HepG2 (cell line): ENCODE measurements around the gene SOX4. TPM values are rescaled to one million over a fixed set of nuclear protein-coding genes. Genes with fewer than 3 reads are reported as not detected.

ENCODE experiments used
- AGO1 ChIP-seq: fragments of 200-400 bp; formaldehyde crosslinking; IDR thresholded peaks from 2 replicates; pipeline ENCODE4 v1.6.1; 2017; ENCODE audit warnings: mild to moderate bottlenecking, low read depth, low read length, moderate library complexity; ENCODE audit not compliant: poor library complexity, severe bottlenecking
- ARNTL ChIP-seq: sonication (generic); formaldehyde crosslinking; IDR thresholded peaks from 2 replicates; pipeline ENCODE4 v1.4.0; 2020; ENCODE audit warnings: mild to moderate bottlenecking, missing genetic modification reagents
- CREM ChIP-seq, 2 experiments: sonication (generic) in 1 of 2; formaldehyde crosslinking in 1 of 2; IDR thresholded peaks; 2 replicates each; pipeline versions ENCODE4 v1.4.0 to v1.6.1; 2016 to 2020; ENCODE audit warnings: antibody characterized with exemption in 1 of 2, mild to moderate bottlenecking in 1 of 2, missing genetic modification reagents in 1 of 2
- HMGXB4 ChIP-seq, 2 experiments: sonication (generic) in 1 of 2; formaldehyde crosslinking in 1 of 2; IDR thresholded peaks; 2 replicates each; pipeline versions ENCODE4 v1.4.0 to v1.6.1; 2018 to 2020; ENCODE audit warnings: missing genetic modification reagents in 2 of 2, borderline replicate concordance in 1 of 2, low read depth in 1 of 2, mild to moderate bottlenecking in 1 of 2, missing biosample characterization in 1 of 2
- HOXD1 ChIP-seq: sonication (generic); formaldehyde crosslinking; IDR thresholded peaks from 2 replicates; pipeline ENCODE4 v1.5.0; 2020; ENCODE audit warnings: missing genetic modification reagents
- ISL2 ChIP-seq: sonication (generic); formaldehyde crosslinking; IDR thresholded peaks from 2 replicates; pipeline ENCODE4 v1.5.0; 2020; ENCODE audit warnings: missing genetic modification reagents
- LCORL ChIP-seq, 2 experiments: fragments of 450-650 bp in 1 of 2; sonication (generic) in 1 of 2; formaldehyde crosslinking in 1 of 2; IDR thresholded peaks; 2 replicates each; pipeline versions ENCODE4 v1.5.0 to v1.6.1; 2017 to 2020; ENCODE audit warnings: antibody characterized with exemption in 1 of 2, missing genetic modification reagents in 1 of 2
- MED13 ChIP-seq: sonication (generic); formaldehyde crosslinking; IDR thresholded peaks from 2 replicates; pipeline ENCODE4 v1.5.0; 2020; ENCODE audit warnings: missing genetic modification reagents
- MLX ChIP-seq: IDR thresholded peaks from 2 replicates; pipeline ENCODE4 v1.6.1; 2016
- PHF21A ChIP-seq: sonication (generic); formaldehyde crosslinking; IDR thresholded peaks from 2 replicates; pipeline ENCODE4 v1.5.0; 2020; ENCODE audit warnings: mild to moderate bottlenecking, missing genetic modification reagents
- POGZ ChIP-seq: sonication (generic); formaldehyde crosslinking; IDR thresholded peaks from 2 replicates; pipeline ENCODE4 v1.4.0; 2020; ENCODE audit warnings: mild to moderate bottlenecking, missing genetic modification reagents
- RORA ChIP-seq: sonication (generic); formaldehyde crosslinking; IDR thresholded peaks from 2 replicates; pipeline ENCODE4 v1.5.0; 2020; ENCODE audit warnings: mild to moderate bottlenecking, missing genetic modification reagents, moderate library complexity
- SIN3B ChIP-seq: fragments of 150-350 bp; IDR thresholded peaks from 2 replicates; pipeline ENCODE4 v1.6.1; 2014; ENCODE audit warnings: low read length
- SOX13 ChIP-seq, 3 experiments: fragments of 450-650 bp in 1 of 3; sonication (generic) in 1 of 3; formaldehyde crosslinking in 1 of 3; IDR thresholded peaks in 2 of 3; conservative IDR thresholded peaks in 1 of 3; 2 replicates each; pipeline versions ENCODE4 v1.5.0 to v1.6.1; 2016 to 2020; ENCODE audit warnings: antibody characterized with exemption in 1 of 3, mild to moderate bottlenecking in 1 of 3, missing compliant biosample characterization in 1 of 3, missing genetic modification reagents in 1 of 3, moderate library complexity in 1 of 3
- SRSF4 ChIP-seq: fragments of 200-400 bp; formaldehyde crosslinking; IDR thresholded peaks from one replicate; pipeline ENCODE4 v1.6.1; 2018; ENCODE audit warnings: mild to moderate bottlenecking, low read depth, low read length, moderate library complexity; ENCODE audit not compliant: poor library complexity, severe bottlenecking
- SRY ChIP-seq: sonication (generic); formaldehyde crosslinking; IDR thresholded peaks from 2 replicates; pipeline ENCODE4 v1.8.0; 2022; ENCODE audit warnings: mild to moderate bottlenecking, missing genetic modification reagents
- TARDBP ChIP-seq: sonication (generic); formaldehyde crosslinking; IDR thresholded peaks from 2 replicates; pipeline ENCODE4 v1.8.0; 2022; ENCODE audit warnings: mild to moderate bottlenecking, missing genetic modification reagents
- TBP ChIP-seq: sonication (generic); formaldehyde crosslinking; IDR thresholded peaks from 2 replicates; pipeline ENCODE4 v1.5.0; 2020; ENCODE audit warnings: missing genetic modification reagents
- WIZ ChIP-seq: sonication (generic); formaldehyde crosslinking; IDR thresholded peaks from 2 replicates; pipeline ENCODE4 v1.5.1; 2020; ENCODE audit warnings: mild to moderate bottlenecking, missing genetic modification reagents
- ZC3H13 ChIP-seq: sonication (generic); formaldehyde crosslinking; IDR thresholded peaks from 2 replicates; pipeline ENCODE4 v1.8.1; 2023; ENCODE audit warnings: mild to moderate bottlenecking, missing genetic modification reagents, moderate library complexity
- ZNF230 ChIP-seq: sonication (generic); formaldehyde crosslinking; IDR thresholded peaks from 2 replicates; pipeline ENCODE4 v1.4.0; 2020; ENCODE audit warnings: mild to moderate bottlenecking, missing genetic modification reagents
- ZNF562 ChIP-seq: sonication (generic); formaldehyde crosslinking; IDR thresholded peaks from 2 replicates; pipeline ENCODE4 v1.8.0; 2022; ENCODE audit warnings: missing genetic modification reagents, borderline replicate concordance
- ZNF619 ChIP-seq: sonication (generic); formaldehyde crosslinking; IDR thresholded peaks from 2 replicates; pipeline ENCODE4 v1.4.0; 2020; ENCODE audit warnings: mild to moderate bottlenecking, missing genetic modification reagents
- ZNF720 ChIP-seq: sonication (generic); formaldehyde crosslinking; IDR thresholded peaks from 2 replicates; pipeline ENCODE4 v1.4.0; 2020; ENCODE audit warnings: missing genetic modification reagents
- polyA plus RNA-seq, 8 experiments: library from polyadenylated mRNA; depleted of rRNA in 3 of 8; stranded (reverse) in 7 of 8; unstranded in 1 of 8; fragments of >200 nt; fragmentation: Illumina TruSeq in 4 of 8; extraction: Trizol in 4 of 8; gene quantifications; 2 replicates each; pipeline versions ENCODE4 v1.2.1 to v1.2.3, GENCODE V29; 2011 to 2016; ENCODE audit warnings: low read depth in 4 of 8, missing spikeins in 1 of 8, mixed read lengths in 1 of 8; ENCODE audit not compliant: insufficient read depth in 1 of 8
- total RNA-seq, 5 experiments: library from RNA; depleted of rRNA; stranded (reverse); fragments of >200 nt; fragmentation: Illumina TruSeq; extraction: Trizol; gene quantifications; 2 replicates each; pipeline ENCODE4 v1.2.3, GENCODE V29; 2016; ENCODE audit warnings: low read depth in 1 of 5
- TF ChIP-seq, protein P1 (sequence below): IDR thresholded peaks from 2 replicates; pipeline ENCODE4 v1.6.1; 2016; ENCODE audit warnings: missing genetic modification reagents, missing compliant biosample characterization
- TF ChIP-seq, protein P2 (sequence below): sonication (generic); formaldehyde crosslinking; IDR thresholded peaks from 2 replicates; pipeline ENCODE4 v1.5.0; 2020; ENCODE audit warnings: missing genetic modification reagents

The SOX4 gene
- total and polyA plus RNA-seq, 2 of the 13 experiments (the other 11 are each of a cell fraction or from before 2014, with no cell fraction given) = 2.6 to 3.4 TPM

DNA sequence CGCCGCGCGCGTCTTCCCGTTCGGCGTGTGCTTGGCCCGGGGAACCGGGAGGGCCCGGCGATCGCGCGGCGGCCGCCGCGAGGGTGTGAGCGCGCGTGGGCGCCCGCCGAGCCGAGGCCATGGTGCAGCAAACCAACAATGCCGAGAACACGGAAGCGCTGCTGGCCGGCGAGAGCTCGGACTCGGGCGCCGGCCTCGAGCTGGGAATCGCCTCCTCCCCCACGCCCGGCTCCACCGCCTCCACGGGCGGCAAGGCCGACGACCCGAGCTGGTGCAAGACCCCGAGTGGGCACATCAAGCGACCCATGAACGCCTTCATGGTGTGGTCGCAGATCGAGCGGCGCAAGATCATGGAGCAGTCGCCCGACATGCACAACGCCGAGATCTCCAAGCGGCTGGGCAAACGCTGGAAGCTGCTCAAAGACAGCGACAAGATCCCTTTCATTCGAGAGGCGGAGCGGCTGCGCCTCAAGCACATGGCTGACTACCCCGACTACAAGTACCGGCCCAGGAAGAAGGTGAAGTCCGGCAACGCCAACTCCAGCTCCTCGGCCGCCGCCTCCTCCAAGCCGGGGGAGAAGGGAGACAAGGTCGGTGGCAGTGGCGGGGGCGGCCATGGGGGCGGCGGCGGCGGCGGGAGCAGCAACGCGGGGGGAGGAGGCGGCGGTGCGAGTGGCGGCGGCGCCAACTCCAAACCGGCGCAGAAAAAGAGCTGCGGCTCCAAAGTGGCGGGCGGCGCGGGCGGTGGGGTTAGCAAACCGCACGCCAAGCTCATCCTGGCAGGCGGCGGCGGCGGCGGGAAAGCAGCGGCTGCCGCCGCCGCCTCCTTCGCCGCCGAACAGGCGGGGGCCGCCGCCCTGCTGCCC lies 1.1 kb downstream of the SOX4 start (continued):
- TF ChIP-seq LCORL (IDR thresholded peaks at IDR 0.05) (no peak), LCORL (CRISPR knock-in tag; IDR thresholded peaks at IDR 0.05) (0 out of 2 replicates have a peak, but pooled peaks have one; percentile 51), ZNF230 (CRISPR knock-in tag) (no peak), HOXD1 (CRISPR knock-in tag) (no peak), TARDBP (CRISPR knock-in tag) (no peak), PHF21A (CRISPR knock-in tag) (no peak), RORA (CRISPR knock-in tag) (no peak), SRY (CRISPR knock-in tag) (no peak), ISL2 (no peak), CREM (IDR thresholded peaks at IDR 0.05) (no peak), CREM (CRISPR knock-in tag; IDR thresholded peaks at IDR 0.05) (no peak), ZNF562 (no peak), MLX (CRISPR knock-in tag) (no peak), ZNF619 (CRISPR knock-in tag) (no peak), ZC3H13 (CRISPR knock-in tag) (peak; percentile 51; the same call in 1 of the 2 replicates), AGO1 (peak; percentile 47), SOX13 (IDR thresholded peaks at IDR 0.05) (no peak), SOX13 (CRISPR knock-in tag; conservative IDR thresholded peaks at IDR 0.05 in 1 of 2, IDR thresholded peaks at IDR 0.05 in 1 of 2) (no peak), ZNF720 (CRISPR knock-in tag) (no peak), ARNTL (CRISPR knock-in tag) (no peak), WIZ (CRISPR knock-in tag) (no peak), HMGXB4 (CRISPR knock-in tag; IDR thresholded peaks at IDR 0.05; ENCODE audit: borderline replicate concordance in 1 of 2, low read depth in 1 of 2) (no peak), POGZ (0 out of 2 replicates have a peak, but pooled peaks have one; percentile 39), TBP (CRISPR knock-in tag) (no peak), SIN3B (no peak), SRSF4 (no peak), MED13 (CRISPR knock-in tag) (no peak)
- TF ChIP-seq, protein P1, sequence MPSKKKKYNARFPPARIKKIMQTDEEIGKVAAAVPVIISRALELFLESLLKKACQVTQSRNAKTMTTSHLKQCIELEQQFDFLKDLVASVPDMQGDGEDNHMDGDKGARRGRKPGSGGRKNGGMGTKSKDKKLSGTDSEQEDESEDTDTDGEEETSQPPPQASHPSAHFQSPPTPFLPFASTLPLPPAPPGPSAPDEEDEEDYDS (CRISPR knock-in tag) = no peak
- TF ChIP-seq, protein P2, sequence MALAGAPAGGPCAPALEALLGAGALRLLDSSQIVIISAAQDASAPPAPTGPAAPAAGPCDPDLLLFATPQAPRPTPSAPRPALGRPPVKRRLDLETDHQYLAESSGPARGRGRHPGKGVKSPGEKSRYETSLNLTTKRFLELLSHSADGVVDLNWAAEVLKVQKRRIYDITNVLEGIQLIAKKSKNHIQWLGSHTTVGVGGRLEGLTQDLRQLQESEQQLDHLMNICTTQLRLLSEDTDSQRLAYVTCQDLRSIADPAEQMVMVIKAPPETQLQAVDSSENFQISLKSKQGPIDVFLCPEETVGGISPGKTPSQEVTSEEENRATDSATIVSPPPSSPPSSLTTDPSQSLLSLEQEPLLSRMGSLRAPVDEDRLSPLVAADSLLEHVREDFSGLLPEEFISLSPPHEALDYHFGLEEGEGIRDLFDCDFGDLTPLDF (CRISPR knock-in tag) = no peak
